A549 (cell line): ENCODE results near the gene TEX44.

Experiments used
- EP300 ChIP-seq, 2 experiments: fragments of >200 bp; sonication (Bioruptor Twin); formaldehyde crosslinking; IDR thresholded peaks; 2 replicates in 1 of 2; 3 replicates in 1 of 2; pipeline ENCODE4 v1.6.1; 2016 to 2017
- FOXS1 ChIP-seq: fragments of 250-450 bp; sonication (Bioruptor Pico); IDR thresholded peaks from 2 replicates; pipeline ENCODE4 v1.5.0; 2020; ENCODE audit warnings: mild to moderate bottlenecking, moderate library complexity
- NFE2L2 ChIP-seq: fragments of 150-350 bp; conservative IDR thresholded peaks from 2 replicates; pipeline ENCODE4 v1.6.1; 2014; ENCODE audit warnings: low read length
- NR3C1 ChIP-seq: fragments of >200 bp; sonication (Bioruptor Twin); formaldehyde crosslinking; IDR thresholded peaks from 3 replicates; pipeline ENCODE4 v1.6.1; 2017
- POLR2A ChIP-seq: IDR thresholded peaks from 2 replicates; pipeline ENCODE4 v1.6.1; 2012; ENCODE audit warnings: mild to moderate bottlenecking, low read length
- TF ChIP-seq, protein P1 (sequence below): fragments of >200 bp; sonication (Bioruptor Twin); formaldehyde crosslinking; IDR thresholded peaks from 3 replicates; pipeline ENCODE4 v1.5.1; 2016

DNA sequence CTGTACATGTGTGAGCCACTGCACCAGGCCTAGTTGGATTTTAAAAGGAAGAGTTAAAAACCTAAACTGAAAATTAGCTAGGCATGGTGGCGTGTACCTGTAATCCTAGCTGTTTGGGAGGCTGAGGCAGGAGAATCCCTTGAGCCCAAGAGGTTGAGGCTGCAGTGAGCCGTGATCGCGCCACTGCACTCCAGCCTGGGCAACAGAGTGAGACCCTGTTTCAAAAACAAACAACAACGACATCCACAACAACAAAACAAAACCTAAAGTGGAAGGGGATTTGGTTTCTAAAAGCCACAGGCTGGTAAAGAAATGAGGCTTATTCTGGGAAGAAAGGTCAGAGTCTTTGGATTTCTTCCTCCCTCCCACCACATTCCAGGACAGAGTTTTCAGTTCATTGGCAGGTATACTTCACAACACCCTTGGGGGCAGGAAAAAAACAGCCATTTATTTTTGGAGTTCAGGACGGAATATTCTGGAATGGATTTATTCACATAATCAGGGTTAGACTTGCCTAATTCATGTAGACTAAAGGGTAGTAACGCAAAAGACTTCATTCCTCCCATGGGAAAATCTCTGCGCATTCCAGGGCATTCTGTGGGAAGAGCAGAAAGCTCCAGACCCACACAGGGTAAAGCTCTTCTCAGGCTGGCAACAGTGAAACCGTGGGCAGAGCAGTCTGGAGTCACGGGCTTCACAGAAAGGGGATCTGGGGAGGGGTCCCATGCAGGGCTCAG is 34.9 kb downstream of the TEX44 start:
- TF ChIP-seq POLR2A, result no peak
- TF ChIP-seq NR3C1, result no peak
- TF ChIP-seq, protein P1, sequence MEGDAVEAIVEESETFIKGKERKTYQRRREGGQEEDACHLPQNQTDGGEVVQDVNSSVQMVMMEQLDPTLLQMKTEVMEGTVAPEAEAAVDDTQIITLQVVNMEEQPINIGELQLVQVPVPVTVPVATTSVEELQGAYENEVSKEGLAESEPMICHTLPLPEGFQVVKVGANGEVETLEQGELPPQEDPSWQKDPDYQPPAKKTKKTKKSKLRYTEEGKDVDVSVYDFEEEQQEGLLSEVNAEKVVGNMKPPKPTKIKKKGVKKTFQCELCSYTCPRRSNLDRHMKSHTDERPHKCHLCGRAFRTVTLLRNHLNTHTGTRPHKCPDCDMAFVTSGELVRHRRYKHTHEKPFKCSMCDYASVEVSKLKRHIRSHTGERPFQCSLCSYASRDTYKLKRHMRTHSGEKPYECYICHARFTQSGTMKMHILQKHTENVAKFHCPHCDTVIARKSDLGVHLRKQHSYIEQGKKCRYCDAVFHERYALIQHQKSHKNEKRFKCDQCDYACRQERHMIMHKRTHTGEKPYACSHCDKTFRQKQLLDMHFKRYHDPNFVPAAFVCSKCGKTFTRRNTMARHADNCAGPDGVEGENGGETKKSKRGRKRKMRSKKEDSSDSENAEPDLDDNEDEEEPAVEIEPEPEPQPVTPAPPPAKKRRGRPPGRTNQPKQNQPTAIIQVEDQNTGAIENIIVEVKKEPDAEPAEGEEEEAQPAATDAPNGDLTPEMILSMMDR, result no peak
- TF ChIP-seq NFE2L2, result no peak
- no peak for TF ChIP-seq EP300 (IDR thresholded peaks at IDR 0.05)
- TF ChIP-seq FOXS1, result no peak
